HG03558 (cell line): ENCODE measurements around the gene SVBP.
"Not testable (repeated sequence)": the region's sequence is repeated elsewhere in the genome, so short reads cannot be mapped to it uniquely, and the experiment has no call there.

Experiments
- ATAC-seq: cut with Tn5 transposase; IDR thresholded peaks from one replicate; pipeline ENCODE4 v1.9.1; 2021; ENCODE audit warnings: moderate number of reproducible peaks; ENCODE audit not compliant: unreplicated experiment; ENCODE audit errors: extremely low read depth

Gene SVBP, protein sequence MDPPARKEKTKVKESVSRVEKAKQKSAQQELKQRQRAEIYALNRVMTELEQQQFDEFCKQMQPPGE

DNA sequence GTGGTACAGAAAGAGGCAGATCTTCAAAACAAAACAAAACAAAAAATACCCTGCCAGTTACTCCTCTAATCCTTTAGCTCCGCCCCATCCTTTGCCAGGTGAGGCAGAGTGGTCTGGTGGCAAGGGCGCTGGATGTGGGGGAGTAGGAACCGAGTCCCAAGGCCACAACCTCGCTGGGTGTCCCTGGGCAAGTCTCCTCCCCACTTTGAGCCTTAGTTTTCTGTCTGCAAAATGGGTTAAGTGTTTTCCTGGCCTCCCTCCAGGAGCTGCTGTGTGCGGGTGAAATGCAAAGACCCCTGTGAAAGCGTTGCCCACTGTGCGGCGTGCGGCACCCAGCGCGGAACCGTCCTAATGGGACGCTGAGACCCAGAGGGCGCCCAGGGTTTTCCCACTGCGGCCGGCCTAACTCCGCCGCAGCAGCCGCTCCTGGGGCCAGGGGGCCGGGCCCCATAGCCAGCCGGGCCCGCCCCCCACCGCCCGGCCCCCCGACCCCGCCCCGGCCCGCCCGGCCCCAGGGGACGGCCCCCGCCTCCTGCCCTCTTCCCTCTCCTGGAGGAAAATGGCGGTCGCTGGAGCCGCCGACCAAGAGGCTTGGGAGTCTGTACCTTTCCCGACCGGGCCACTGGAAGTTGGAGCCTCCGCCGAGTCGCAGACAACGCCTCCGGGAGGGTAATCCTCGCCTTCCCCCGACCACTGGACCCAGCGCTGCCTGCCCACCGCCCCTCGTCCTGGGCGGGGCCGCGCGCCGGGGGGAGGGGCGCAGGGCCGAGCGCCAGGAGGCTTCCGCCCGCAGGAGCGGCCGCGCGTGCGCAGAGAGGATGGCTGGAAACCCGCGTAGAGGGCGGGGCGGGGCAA, at the start of gene SVBP, which contains the start of gene ERMAP:
Gene SVBP, minus strand, starts transcription at position 813 of the 855 bp plus-strand sequence. CDS start 853 bp downstream, outside the sequence.
Gene ERMAP, plus strand, starts transcription at position 538 of the 855 bp plus-strand sequence. CDS start 13,327 bp downstream, outside the sequence.
- ATAC-seq = peak; percentile 42

GRCh38 chr1:42866549-42866948, 49.4 kb upstream of the SVBP start:
- no peak for ATAC-seq

- no peak for ATAC-seq
Measured at GRCh38 chr1:42861014-42861399, 43.8 kb upstream of the SVBP start.

DNA sequence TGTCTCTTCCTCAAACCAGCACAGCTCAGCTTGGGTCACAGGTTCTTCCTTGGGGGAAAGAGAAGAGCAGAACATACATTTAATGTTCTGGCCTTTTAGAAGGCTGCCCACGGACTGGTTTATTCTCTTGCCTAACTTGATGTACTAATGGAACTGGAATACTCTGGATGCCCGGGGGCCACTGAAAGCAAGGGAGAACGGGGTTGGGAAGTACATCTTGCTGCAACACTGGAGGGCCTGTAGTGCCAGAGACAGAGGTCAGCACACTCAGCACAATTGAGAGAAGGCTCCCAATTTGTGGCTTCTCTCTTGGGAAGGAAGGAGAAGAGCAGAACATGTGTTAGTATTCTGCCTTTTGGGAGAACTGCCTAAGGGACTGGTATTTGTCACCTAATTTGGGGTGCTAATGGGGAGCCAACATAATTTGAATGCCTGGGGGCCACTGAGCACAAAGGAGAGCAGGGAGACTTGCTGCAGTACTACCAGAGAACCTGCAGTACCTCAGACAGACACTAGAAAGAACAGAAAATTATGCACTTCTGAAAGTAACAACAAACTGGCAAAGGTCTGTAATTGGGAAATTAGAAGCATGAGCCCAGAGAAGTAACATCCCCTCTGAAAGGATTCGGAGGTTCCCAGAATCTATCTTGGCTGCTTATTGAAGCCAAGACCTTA, 43.3 kb upstream of the SVBP start:
- no peak for ATAC-seq

DNA sequence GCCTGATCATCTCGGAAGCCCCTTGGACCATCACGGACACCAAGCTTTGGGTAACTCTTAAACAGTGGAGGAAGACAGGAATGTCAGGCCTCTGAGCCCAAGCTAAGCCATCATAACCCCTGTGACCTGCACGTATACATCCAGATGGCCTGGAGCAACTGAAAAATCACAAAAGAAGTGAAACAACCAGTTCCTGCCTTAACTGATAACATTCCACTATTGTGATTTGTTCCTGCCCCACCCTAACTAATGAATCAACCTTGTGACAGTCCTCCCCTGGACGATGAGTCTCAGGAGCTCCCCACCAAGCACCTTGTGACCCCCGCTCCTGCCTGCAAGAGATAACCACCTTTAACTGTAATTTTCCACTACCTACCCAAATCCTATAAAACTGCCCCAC, 42.2 kb upstream of the SVBP start:
- not testable (repeated sequence) for ATAC-seq

GRCh38 chr1:42856554-42856953, 39.4 kb upstream of the SVBP start:
- not testable (repeated sequence) for ATAC-seq

- no peak for ATAC-seq
Measured at GRCh38 chr1:42853116-42853884, 36.1 kb upstream of the SVBP start.

DNA sequence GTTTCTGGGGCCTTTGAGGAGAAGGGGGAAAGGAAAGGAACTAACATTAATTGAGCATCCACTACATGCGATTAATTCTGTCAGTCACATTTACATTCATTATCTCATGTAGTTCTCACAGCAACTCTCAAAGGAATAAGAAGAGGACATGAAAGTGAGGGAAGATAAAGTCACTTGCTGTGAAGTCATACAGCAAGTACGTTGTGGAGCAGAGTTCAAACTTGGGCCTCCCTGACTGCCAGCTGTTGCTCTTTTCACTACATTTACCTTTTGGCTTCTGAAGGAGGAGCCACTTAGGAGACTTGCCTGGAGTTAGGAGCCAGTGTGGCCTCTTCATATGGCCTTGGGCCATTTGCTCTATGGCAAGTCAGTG, 35.4 kb upstream of the SVBP start:
- no peak for ATAC-seq

DNA sequence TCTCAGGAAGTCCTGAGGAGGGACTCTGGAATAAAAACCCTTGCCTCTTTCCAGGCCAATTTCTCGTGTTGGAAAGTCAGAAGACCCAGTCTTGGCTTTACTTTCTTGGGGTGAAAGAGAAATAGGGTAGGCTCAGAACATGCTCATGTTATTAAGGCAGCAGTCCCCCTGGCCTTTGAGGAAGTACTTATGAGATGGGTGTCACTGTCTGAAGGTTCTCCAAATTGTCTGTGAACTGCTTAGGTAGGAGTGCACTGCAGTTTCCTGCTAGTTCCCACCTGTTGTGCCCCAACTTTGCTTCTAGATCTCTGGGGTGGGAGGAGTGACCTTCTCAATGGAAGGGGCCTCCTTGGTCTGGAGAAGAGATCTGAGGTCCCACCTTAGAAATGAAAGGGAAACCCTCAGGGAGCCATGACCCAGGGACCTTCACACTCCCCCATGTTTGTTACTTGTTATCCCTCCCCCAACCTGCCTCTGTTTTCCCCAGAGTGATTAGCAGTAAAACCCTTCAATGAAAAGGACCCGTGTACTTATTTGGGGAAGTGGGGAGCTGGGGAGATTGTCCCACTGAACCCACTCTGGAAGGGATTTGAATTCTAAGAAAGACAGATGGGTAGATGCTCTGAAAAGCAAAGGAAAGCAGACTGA, 34.9 kb upstream of the SVBP start:
- no peak for ATAC-seq

DNA sequence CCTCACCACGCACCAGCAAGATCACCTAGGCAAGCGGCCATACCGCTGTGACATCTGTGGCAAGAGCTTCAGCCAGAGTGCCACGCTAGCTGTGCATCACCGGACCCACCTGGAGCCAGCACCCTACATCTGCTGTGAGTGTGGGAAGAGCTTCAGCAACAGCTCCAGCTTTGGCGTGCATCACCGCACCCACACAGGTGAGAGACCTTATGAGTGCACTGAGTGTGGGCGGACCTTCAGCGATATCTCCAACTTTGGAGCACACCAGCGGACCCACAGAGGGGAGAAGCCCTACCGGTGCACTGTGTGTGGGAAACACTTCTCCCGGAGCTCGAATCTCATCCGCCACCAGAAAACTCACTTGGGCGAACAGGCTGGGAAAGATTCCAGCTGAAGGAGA, 34.2 kb upstream of the SVBP start:
- no peak for ATAC-seq

GRCh38 chr1:42849944-42850343, 32.7 kb upstream of the SVBP start:
- no peak for ATAC-seq

GRCh38 chr1:42848823-42849537, 31.8 kb upstream of the SVBP start:
- no peak for ATAC-seq

DNA sequence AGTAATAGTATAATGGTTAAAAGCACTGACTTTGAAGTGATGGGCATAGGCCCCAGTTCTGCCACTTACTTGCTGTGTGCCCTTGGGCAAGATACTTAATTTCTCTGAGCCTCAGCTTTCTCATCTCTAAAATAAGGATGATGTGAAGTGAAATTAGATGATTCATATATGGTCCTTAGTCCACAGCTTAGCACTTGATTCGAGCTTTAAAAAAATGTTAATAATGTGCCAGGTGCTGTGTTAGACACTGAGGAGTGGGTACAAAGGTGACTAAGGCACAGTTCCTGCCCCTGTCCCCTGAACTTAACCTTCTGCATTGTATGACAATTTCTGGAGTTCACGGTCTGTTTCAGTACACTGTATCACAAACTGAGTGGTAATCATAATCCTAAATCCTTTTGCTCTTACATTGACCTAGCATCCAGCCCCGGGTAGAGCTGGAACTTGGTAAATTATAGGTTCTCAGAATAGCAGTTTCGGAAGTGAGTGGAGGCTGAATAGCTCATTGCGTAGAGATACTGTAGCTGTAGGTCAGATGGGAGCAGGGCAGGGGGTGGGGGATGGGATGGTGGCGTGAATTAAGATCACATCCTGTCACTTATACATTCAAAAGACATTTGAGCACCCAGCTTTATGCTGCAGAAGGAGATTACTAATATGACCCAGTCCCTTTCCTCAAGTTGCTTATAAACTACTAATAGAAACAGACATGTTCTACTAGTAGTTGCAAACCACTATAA, 30.7 kb upstream of the SVBP start:
- ATAC-seq = no peak

DNA sequence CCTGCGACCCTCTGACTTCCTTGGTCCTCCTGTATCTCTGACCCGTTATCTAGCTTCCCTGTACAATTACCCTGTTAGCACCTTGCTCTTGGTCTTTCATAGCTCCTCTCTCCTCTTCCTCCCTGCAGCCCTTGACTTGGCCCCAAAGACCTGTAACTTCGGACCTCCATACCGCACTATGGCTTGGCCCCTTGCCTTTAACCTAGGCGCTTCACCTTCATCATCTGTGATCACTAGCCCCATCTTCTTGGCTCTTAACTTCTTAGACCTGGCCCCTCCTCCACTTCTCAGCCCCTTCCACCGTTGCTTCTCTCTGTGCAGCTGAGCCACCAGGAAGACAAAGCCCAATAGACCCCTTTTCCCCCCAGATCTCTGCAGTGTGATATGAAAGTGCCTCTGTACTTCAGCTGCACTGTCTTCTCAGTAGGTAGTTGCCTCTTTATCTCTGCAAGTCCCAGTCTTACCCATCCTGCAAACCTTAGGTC, 30.0 kb upstream of the SVBP start:
- ATAC-seq = no peak

DNA sequence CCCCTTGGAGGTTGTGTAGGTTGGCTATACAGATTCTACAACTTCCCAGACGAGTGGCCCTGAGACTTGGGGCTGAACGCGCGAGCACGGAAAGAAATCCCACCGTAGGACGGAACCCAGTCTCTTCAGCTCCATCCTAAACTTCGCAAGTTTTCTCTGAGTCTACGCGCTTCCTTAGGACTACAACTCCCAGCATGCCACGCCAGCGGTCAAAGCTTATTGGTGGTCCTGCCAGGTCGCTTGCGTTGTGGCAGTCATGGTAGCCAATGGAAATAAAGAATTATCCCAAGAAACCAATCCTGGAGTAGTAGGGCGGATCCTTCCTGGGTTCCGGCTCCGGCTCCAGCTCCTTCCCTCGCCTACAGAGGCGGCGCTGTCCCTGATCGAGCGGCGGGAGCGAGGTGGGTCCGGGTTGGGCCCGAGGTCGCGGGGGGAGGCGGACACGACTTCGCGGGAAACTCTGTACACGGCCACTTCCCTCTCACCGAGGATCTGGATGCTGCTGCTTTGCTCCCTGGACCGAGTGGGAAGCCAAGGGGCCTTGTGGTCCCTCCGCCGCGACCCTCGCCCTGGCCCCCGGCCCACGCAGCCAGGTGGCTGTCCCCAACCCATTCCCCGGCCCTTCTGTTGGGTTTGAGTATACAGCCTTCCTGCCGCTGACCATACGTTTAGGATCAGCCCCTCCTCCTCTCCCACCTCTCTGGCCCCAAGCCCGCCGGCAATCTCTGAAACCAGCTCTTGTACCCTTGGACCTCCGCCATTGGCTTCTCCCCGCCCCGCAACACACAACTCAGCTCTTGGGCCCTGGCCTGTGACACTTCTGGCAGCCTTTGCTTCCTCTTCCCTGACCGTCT, 29.3 kb upstream of the SVBP start, which contains the start of gene ZNF691:
Gene ZNF691, plus strand, starts transcription at position 357 of the 854 bp plus-strand sequence. CDS start 3,046 bp downstream, outside the sequence.
- peak; percentile 70 for ATAC-seq

DNA sequence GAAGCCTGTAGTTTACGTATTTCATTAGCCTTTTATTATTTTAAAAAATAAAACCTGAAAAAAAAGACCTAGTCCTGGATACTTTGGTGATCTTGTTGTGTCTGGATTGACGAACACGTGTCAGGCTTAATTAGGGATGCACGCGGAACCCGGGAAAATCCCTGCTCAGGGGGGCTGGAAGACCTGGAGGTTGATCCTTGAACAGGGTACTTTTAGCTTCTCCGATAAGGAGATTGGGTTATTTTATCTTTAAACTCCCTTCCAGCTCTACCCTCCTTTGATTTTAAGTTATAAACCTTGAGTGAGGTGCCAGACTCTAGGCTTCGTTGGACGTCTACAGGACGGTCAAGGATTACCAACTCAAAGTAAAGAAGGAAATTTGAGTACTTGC, 28.7 kb upstream of the SVBP start:
- ATAC-seq = no peak

GRCh38 chr1:42845193-42845592, 28.0 kb upstream of the SVBP start:
- ATAC-seq = no peak
